ENCODE results near the gene CDKAL1. TPM values are rescaled to one million over a fixed set of nuclear protein-coding genes. Genes with fewer than 3 reads are reported as not detected.
A peak's percentile ranks its signal among the peaks of the same experiment; 100 is the strongest.

The CDKAL1 gene
- polyA plus RNA-seq, 2 of the 4 experiments (the other 2 are of a cell fraction) = 4.7 to 8.3 TPM

DNA sequence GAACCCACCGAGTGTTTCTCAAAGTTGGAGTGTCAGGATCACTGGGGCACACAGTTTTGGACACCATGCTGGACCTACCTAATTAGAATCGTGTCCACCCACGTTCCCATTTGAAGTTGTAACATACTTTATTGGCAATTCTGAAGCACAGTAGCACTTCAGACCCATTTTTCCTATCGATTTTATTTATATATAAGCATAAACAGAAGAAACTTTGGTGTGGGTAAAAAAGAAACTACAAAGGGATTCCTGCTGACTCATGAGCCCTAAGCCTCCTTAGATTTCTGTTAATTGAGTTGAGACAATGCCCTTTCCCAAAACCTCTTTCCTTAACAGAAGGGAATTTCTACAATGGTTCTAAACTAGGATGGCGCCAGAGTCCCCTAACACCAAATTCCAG, 398.0 kb downstream of the CDKAL1 start:
- ATAC-seq (no peak), DNase-seq (ENCODE audit: low read depth in 1 of 2, low spot score in 1 of 2) (no peak), FAIRE-seq (no peak)
- Histone ChIP-seq H3K9me3 (no peaks in the 10 kb centered on the region), H3K27ac (peak overlapping the region in 1 of 2 experiments; percentile 46; a peak in 4 of 6 replicates), H3K4me1 (peaks cover 18% of the 10 kb centered on the region), H3K4me3 (no peak overlapping the region), H3K4me2 (peak overlapping the region; percentile 66)
- WGBS (ENCODE audit: missing lambda C conversion rate) = 82% methylated on average over 5 of the region's 5 CpGs
- TF ChIP-seq, protein P1, sequence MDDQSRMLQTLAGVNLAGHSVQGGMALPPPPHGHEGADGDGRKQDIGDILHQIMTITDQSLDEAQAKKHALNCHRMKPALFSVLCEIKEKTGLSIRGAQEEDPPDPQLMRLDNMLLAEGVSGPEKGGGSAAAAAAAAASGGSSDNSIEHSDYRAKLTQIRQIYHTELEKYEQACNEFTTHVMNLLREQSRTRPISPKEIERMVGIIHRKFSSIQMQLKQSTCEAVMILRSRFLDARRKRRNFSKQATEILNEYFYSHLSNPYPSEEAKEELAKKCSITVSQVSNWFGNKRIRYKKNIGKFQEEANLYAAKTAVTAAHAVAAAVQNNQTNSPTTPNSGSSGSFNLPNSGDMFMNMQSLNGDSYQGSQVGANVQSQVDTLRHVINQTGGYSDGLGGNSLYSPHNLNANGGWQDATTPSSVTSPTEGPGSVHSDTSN (IDR thresholded peaks at IDR 0.05) = no peak
- TF ChIP-seq KDM5A (IDR thresholded peaks at IDR 0.05) (no peak), SREBF2 (IDR thresholded peaks at IDR 0.05) (no peak), ZNF302 (CRISPR knock-in tag; IDR thresholded peaks at IDR 0.05) (no peak), ESRRA (IDR thresholded peaks at IDR 0.05; ENCODE audit: borderline replicate concordance, low read length) (no peak)
- TF ChIP-seq, protein P2, sequence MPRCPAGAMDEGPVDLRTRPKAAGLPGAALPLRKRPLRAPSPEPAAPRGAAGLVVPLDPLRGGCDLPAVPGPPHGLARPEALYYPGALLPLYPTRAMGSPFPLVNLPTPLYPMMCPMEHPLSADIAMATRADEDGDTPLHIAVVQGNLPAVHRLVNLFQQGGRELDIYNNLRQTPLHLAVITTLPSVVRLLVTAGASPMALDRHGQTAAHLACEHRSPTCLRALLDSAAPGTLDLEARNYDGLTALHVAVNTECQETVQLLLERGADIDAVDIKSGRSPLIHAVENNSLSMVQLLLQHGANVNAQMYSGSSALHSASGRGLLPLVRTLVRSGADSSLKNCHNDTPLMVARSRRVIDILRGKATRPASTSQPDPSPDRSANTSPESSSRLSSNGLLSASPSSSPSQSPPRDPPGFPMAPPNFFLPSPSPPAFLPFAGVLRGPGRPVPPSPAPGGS (IDR thresholded peaks at IDR 0.05) = no peak
- TF ChIP-seq, protein P3, sequence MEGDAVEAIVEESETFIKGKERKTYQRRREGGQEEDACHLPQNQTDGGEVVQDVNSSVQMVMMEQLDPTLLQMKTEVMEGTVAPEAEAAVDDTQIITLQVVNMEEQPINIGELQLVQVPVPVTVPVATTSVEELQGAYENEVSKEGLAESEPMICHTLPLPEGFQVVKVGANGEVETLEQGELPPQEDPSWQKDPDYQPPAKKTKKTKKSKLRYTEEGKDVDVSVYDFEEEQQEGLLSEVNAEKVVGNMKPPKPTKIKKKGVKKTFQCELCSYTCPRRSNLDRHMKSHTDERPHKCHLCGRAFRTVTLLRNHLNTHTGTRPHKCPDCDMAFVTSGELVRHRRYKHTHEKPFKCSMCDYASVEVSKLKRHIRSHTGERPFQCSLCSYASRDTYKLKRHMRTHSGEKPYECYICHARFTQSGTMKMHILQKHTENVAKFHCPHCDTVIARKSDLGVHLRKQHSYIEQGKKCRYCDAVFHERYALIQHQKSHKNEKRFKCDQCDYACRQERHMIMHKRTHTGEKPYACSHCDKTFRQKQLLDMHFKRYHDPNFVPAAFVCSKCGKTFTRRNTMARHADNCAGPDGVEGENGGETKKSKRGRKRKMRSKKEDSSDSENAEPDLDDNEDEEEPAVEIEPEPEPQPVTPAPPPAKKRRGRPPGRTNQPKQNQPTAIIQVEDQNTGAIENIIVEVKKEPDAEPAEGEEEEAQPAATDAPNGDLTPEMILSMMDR (IDR thresholded peaks at IDR 0.05) = no peak
- ChIA-PET CTCF (no interaction called here), POLR2A (no interaction called here)

DNA sequence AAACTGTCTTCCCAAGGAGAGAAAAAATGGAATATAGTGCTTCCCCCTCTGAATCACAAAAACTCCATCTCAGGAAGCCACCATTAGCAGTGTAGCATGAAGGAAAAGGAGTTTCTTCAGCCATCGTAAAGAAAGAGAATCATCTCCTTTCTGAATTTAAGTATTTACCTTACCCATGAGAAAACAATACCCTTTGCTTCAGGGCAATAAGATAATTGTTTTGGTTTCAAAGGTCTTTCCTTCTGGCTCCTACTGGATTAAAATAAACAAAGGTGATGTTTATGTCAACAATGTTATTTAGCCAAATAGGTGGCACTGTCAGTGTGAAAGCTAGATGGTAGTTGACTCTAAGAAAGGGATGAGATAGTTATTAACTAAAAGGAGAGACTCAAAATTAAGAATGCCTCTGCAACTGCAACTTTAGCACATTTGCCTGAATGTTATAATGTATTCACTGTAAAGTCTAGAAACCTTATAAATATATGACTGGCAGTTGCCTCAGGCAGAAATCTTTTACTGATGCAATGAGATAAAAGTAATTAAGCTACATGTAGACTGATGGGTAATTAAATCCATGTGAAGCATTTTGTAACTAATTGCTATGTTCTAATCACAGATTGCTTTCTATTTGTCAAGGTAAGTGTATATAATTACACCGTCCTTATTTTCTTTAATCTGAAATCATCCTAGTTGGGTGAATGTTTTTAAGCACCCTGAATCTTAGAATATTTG, 399.0 kb downstream of the CDKAL1 start:
- ATAC-seq (no peak; a peak in 1 of 6 replicates), FAIRE-seq (no peak), DNase-seq (ENCODE audit: low read depth in 1 of 2, low spot score in 1 of 2) (peak in 1 of 2 experiments; percentile 2)
- peak overlapping the region; percentile 66 for H3K4me2 ChIP-seq
- no peak overlapping the region for H3K4me3 ChIP-seq
- POLR2A ChIA-PET = no interaction called here
- CTCF ChIA-PET = interaction anchor here (0.6 kb wide), 2 partner anchors 411 to 554 kb away, joined by 3 to 4 read pairs; no protein-coding TSS in a partner anchor
- no peaks in the 10 kb centered on the region for H3K9me3 ChIP-seq
- H3K4me1 ChIP-seq = peaks cover 18% of the 10 kb centered on the region
- 43% methylated on average over 2 of the region's 2 CpGs for WGBS (ENCODE audit: missing lambda C conversion rate)
- TF ChIP-seq, protein P4, sequence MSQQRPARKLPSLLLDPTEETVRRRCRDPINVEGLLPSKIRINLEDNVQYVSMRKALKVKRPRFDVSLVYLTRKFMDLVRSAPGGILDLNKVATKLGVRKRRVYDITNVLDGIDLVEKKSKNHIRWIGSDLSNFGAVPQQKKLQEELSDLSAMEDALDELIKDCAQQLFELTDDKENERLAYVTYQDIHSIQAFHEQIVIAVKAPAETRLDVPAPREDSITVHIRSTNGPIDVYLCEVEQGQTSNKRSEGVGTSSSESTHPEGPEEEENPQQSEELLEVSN (IDR thresholded peaks at IDR 0.05; ENCODE audit: borderline replicate concordance, low read depth) = no peak
- TF ChIP-seq RFX5 (IDR thresholded peaks at IDR 0.05) = no peak
- TF ChIP-seq, protein P5, sequence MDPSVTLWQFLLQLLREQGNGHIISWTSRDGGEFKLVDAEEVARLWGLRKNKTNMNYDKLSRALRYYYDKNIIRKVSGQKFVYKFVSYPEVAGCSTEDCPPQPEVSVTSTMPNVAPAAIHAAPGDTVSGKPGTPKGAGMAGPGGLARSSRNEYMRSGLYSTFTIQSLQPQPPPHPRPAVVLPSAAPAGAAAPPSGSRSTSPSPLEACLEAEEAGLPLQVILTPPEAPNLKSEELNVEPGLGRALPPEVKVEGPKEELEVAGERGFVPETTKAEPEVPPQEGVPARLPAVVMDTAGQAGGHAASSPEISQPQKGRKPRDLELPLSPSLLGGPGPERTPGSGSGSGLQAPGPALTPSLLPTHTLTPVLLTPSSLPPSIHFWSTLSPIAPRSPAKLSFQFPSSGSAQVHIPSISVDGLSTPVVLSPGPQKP (IDR thresholded peaks at IDR 0.05; ENCODE audit: low read depth, low read length) = no peak
- no peak for TF ChIP-seq JUN (IDR thresholded peaks at IDR 0.05)
- TF ChIP-seq, protein P6, sequence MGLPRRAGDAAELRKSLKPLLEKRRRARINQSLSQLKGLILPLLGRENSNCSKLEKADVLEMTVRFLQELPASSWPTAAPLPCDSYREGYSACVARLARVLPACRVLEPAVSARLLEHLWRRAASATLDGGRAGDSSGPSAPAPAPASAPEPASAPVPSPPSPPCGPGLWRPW (IDR thresholded peaks at IDR 0.05) = no peak
- no peak for TF ChIP-seq EP300 (IDR thresholded peaks at IDR 0.05)
- TF ChIP-seq POLR2A (IDR thresholded peaks at IDR 0.05; ENCODE audit: low read length) = no peak
- TF ChIP-seq EHF (CRISPR knock-in tag; IDR thresholded peaks at IDR 0.05) = no peak
- H3K27ac ChIP-seq = peak overlapping the region in 1 of 2 experiments; percentile 46; a peak in 3 of 6 replicates

DNA sequence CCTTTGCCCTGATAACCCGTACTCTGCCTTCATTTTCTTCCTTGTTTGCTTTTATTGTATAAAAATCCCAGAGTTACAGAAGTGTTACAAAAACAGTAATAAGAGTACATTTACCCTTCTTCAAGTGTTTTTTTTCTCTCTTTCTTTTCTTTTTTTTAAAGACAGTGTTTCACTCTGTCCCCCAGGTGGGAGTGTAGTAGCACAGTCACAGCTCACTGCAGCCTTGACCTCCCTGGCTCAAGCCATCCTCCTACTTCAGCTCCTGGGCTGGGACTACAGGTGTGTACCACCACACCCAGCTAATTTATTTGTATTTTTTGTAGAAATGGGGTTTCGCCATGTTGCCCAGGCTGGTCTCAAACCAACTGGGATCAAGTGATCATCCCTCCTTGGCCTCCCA, 402.7 kb downstream of the CDKAL1 start:
- Histone ChIP-seq H3K9me3 (no peaks in the 10 kb centered on the region), H3K27ac (no peak overlapping the region), H3K4me3 (no peak overlapping the region), H3K4me1 (peaks cover 14% of the 10 kb centered on the region), H3K4me2 (no peak overlapping the region)
- DNase-seq (ENCODE audit: low read depth in 1 of 2, low spot score in 1 of 2) (no peak), FAIRE-seq (no peak), ATAC-seq (no peak)
- ChIA-PET POLR2A (no interaction called here), CTCF (no interaction called here)
- 93% methylated on average over 2 of the region's 2 CpGs for WGBS (ENCODE audit: missing lambda C conversion rate)
- TF ChIP-seq ZSCAN20 (CRISPR knock-in tag; IDR thresholded peaks at IDR 0.05) (no peak), JUN (IDR thresholded peaks at IDR 0.05) (no peak), CBX2 (IDR thresholded peaks at IDR 0.05; ENCODE audit: borderline replicate concordance, low read depth) (no peak), NR3C1 (IDR thresholded peaks at IDR 0.05) (no peak), POLR2AphosphoS2 (conservative IDR thresholded peaks at IDR 0.05; ENCODE audit: low read length) (no peak), RFX5 (IDR thresholded peaks at IDR 0.05) (no peak), CBX8 (IDR thresholded peaks at IDR 0.05) (no peak), FOXS1 (CRISPR knock-in tag; IDR thresholded peaks at IDR 0.05) (no peak), RAD21 (conservative IDR thresholded peaks at IDR 0.05 in 1 of 2, IDR thresholded peaks at IDR 0.05 in 1 of 2) (no peak), NPAS2 (CRISPR knock-in tag; IDR thresholded peaks at IDR 0.05; ENCODE audit: borderline replicate concordance) (no peak), HEYL (CRISPR knock-in tag; IDR thresholded peaks at IDR 0.05) (no peak)
- TF ChIP-seq, protein P5 (IDR thresholded peaks at IDR 0.05; ENCODE audit: low read depth, low read length) = no peak
